Panc1 (cell line): ENCODE results near the gene CYTL1. TPM values are rescaled to one million over a fixed set of nuclear protein-coding genes. Genes with fewer than 3 reads are reported as not detected.

ENCODE experiments used
- ATAC-seq: fragments of 200-7000 bp; cut with Tn5 transposase; 2 replicates; pipeline ENCODE4 v1.9.1; 2020; ENCODE audit warnings: mild to moderate bottlenecking, moderate library complexity
- BruUV-seq: library from RNA; stranded (reverse); fragments of 400-500 nt; replicated peaks from 2 replicates; lab custom pipeline; 2021; lab: Mats Ljungman, UMichigan
- CTCF ChIA-PET: fragments of 300-600 bp; sonication (Branson Sonifier 250); formaldehyde crosslinking; loops from one replicate; lab custom pipeline; 2022; ENCODE audit warnings: antibody characterized with exemption; lab: Charles Lee
- POLR2A ChIA-PET: fragments of 300-600 bp; sonication (Branson Sonifier 250); formaldehyde crosslinking; loops from one replicate; lab custom pipeline; 2022; ENCODE audit warnings: antibody characterized with exemption; lab: Charles Lee
- DNase-seq: peaks from one replicate; pipeline ENCODE4 v3.0.0-alpha.2; 2010; ENCODE audit warnings: low read depth, low spot score
- H3K27ac ChIP-seq: 2 replicates; pipeline ENCODE4 v1.5.1; 2011; ENCODE audit warnings: mild to moderate bottlenecking, low read length, inconsistent platforms
- H3K27me3 ChIP-seq: fragments of 200-500 bp; sonication (Bioruptor generic); 2 replicates; pipeline ENCODE4 v1.6.0; 2014; ENCODE audit warnings: low read length, inconsistent platforms; ENCODE audit not compliant: control insufficient read depth, insufficient read depth
- H3K36me3 ChIP-seq: fragments of 200-500 bp; sonication (Bioruptor generic); 2 replicates; pipeline ENCODE4 v1.5.1; 2014; ENCODE audit warnings: inconsistent platforms, mild to moderate bottlenecking, low read length, moderate library complexity; ENCODE audit not compliant: control insufficient read depth, insufficient read depth
- H3K4me1 ChIP-seq: 2 replicates; pipeline ENCODE4 v1.5.1; 2011; ENCODE audit warnings: inconsistent platforms, mild to moderate bottlenecking, low read length, moderate library complexity; ENCODE audit not compliant: control insufficient read depth, insufficient read depth
- H3K4me3 ChIP-seq, 2 experiments: 2 replicates each; pipeline ENCODE4 v1.5.1; 2011 to 2012; ENCODE audit warnings: low read depth in 2 of 2, low read length in 2 of 2, mild to moderate bottlenecking in 2 of 2, inconsistent platforms in 1 of 2, moderate library complexity in 1 of 2
- H3K9me3 ChIP-seq: fragments of 200-500 bp; sonication (Bioruptor generic); 2 replicates; pipeline ENCODE4 v1.5.1; 2014; ENCODE audit warnings: low read depth, mild to moderate bottlenecking, inconsistent platforms, low read length, moderate library complexity; ENCODE audit not compliant: control insufficient read depth, insufficient read depth
- POLR2AphosphoS5 ChIP-seq: IDR thresholded peaks from 2 replicates; pipeline ENCODE4 v1.6.1; 2012; ENCODE audit warnings: mild to moderate bottlenecking, low read depth, low read length, moderate library complexity
- SIN3A ChIP-seq: IDR thresholded peaks from 2 replicates; pipeline ENCODE4 v1.6.1; 2012; ENCODE audit warnings: low read depth, mild to moderate bottlenecking, low read length, moderate library complexity, borderline replicate concordance; ENCODE audit not compliant: insufficient read depth
- TCF7L2 ChIP-seq: IDR thresholded peaks from 2 replicates; pipeline ENCODE4 v1.6.1; 2011; ENCODE audit warnings: mild to moderate bottlenecking, low read depth, low read length, inconsistent platforms
- in situ Hi-C: cut with HindIII; loops from 2 replicates; pipeline ENCODE4 v1.10.0; 2016; ENCODE audit warnings: low sequenced_read_pairs, low pct_unique_long_range_greater_than_20kb
- intact Hi-C: fragments of 100-400 bp; cut with micrococcal nuclease; formaldehyde crosslinking; loops from one replicate; pipeline ENCODE4 v1.10.0; 2022; ENCODE audit not compliant: unreplicated experiment
- total RNA-seq: library from RNA; stranded (reverse); gene quantifications from one replicate; pipeline ENCODE4 v1.2.1, GENCODE V29; 2021; ENCODE audit not compliant: unreplicated experiment
- TF ChIP-seq, protein P1 (sequence below), 2 experiments: IDR thresholded peaks; 2 replicates each; pipeline ENCODE4 v1.6.1; 2011 to 2012; ENCODE audit warnings: low read depth in 2 of 2, control low read depth in 1 of 2, low read length in 1 of 2, mild to moderate bottlenecking in 1 of 2, moderate library complexity in 1 of 2; ENCODE audit not compliant: insufficient read depth in 1 of 2
- TF ChIP-seq, protein P2 (sequence below): fragments of 450-650 bp; IDR thresholded peaks from 2 replicates; pipeline ENCODE4 v1.5.1; 2017; ENCODE audit warnings: mild to moderate bottlenecking

The CYTL1 gene
- total RNA-seq, 1 experiment from 2014 or later, result not detected

DNA sequence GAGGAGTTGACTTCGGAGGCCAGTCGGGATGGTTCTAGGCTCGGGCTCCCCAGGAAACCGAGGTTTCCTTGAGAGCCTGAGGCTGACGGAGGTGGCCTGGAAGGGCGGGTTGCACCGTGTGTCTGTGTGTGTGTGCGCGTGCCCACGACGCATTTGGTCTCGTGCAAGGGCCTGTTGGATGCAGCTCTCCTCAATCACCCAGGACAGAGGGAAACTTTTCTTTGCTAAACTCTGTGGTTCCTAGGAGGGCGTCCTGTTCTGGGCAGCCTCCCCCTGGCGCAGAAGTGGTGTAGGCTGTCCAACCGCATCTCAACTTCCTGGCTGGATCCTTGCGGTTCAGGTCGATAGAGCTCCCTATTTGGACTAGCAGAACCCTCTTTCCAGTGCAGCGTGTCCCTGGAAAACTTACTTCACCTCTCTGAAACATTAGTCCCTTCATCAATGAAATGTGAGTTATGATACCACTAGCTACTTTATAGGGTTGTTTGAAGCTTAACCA is 33.0 kb upstream of the CYTL1 start:
- Histone ChIP-seq H3K36me3 (no peaks in the 10 kb centered on the region), H3K27me3 (no peaks in the 10 kb centered on the region), H3K9me3 (no peaks in the 10 kb centered on the region), H3K4me1 (peaks cover 4% of the 10 kb centered on the region), H3K27ac (peak overlapping the region; percentile 51), H3K4me3 (peak overlapping the region; percentile 51 to 84)
- ChIA-PET POLR2A (no interaction called here), CTCF (no interaction called here)
- in situ Hi-C loops (no loop called here), intact Hi-C loops (loop anchor here (5.0 to 10.0 kb wide), 2 partner anchors 323 to 740 kb away; no protein-coding TSS in a partner anchor)
- DNase-seq, result no peak
- no TSS peak for BruUV-seq
- ATAC-seq, result peak; percentile 42
- TF ChIP-seq SIN3A, result no peak

DNA sequence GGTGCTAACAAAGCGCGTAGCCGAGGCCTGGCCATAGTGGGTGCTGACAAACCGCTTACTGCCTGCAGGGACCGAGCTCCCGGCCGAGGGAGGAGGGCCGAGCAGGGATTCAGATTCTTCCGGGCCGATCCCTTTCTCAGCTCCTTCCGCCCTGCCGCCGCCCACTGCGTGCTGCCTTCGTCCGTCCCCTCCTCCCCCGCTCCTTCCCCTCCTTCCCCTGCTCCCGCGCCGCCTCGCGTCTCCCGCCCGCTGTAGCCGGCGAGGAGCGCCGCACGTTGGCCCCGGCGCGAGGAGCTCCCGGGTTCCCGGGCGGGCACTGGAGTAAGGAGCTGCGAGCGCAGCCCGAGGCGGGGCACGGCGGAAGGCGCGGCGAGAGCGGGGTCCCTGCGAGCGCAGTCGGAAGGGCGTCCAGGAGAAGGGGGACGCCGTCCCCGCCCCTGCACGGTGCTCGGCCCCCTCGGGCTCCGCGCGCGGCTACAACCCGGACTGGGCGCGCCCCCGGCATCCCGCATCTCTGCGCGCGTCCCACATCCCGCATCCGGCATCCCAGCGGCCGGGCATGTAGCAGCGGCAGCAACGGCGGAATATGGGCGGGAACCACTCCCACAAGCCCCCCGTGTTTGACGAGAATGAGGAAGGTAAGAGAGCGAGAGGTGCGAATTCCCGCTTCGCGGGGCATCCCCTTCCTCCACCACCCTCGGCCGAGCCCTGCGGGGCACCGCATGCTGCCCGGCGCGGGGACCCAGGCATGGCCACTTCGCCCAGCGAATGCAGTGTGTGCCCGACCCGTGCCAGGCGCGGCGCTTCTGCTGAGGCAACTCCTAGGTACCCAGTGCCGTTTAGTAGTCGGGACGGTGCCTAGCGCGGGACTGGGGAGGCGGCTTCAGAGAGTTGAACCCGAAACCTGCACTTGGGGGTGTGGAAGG is 32.3 kb upstream of the CYTL1 start, which contains the start of gene STK32B:
STK32B (plus strand) TSS at position 203 of the 926 bp plus-strand sequence.
- CTCF ChIA-PET, result interaction anchor here (0.7 to 1.5 kb wide), 2 partner anchors 15 to 761 kb away, joined by 5 to 6 read pairs; no protein-coding TSS in a partner anchor
- POLR2A ChIA-PET, result no interaction called here
- Histone ChIP-seq H3K36me3 (no peaks in the 10 kb centered on the region), H3K27me3 (no peaks in the 10 kb centered on the region), H3K27ac (peak within 1 kb of the TSS; percentile 51), H3K9me3 (no peaks in the 10 kb centered on the region), H3K4me3 (peak within 1 kb of the TSS; percentile 51 to 84), H3K4me1 (peaks cover 4% of the 10 kb centered on the region)
- BruUV-seq, result no TSS peak
- in situ Hi-C loops, result no loop called here
- DNase-seq, result no peak
- peak; percentile 83 for ATAC-seq
- intact Hi-C loops, result loop anchor here (1.0 to 10.0 kb wide), 4 partner anchors 91 to 741 kb away; no protein-coding TSS in a partner anchor
- TF ChIP-seq SIN3A, result no peak
- TF ChIP-seq, protein P1, sequence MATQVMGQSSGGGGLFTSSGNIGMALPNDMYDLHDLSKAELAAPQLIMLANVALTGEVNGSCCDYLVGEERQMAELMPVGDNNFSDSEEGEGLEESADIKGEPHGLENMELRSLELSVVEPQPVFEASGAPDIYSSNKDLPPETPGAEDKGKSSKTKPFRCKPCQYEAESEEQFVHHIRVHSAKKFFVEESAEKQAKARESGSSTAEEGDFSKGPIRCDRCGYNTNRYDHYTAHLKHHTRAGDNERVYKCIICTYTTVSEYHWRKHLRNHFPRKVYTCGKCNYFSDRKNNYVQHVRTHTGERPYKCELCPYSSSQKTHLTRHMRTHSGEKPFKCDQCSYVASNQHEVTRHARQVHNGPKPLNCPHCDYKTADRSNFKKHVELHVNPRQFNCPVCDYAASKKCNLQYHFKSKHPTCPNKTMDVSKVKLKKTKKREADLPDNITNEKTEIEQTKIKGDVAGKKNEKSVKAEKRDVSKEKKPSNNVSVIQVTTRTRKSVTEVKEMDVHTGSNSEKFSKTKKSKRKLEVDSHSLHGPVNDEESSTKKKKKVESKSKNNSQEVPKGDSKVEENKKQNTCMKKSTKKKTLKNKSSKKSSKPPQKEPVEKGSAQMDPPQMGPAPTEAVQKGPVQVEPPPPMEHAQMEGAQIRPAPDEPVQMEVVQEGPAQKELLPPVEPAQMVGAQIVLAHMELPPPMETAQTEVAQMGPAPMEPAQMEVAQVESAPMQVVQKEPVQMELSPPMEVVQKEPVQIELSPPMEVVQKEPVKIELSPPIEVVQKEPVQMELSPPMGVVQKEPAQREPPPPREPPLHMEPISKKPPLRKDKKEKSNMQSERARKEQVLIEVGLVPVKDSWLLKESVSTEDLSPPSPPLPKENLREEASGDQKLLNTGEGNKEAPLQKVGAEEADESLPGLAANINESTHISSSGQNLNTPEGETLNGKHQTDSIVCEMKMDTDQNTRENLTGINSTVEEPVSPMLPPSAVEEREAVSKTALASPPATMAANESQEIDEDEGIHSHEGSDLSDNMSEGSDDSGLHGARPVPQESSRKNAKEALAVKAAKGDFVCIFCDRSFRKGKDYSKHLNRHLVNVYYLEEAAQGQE (IDR thresholded peaks at IDR 0.05; ENCODE audit: insufficient read depth in 1 of 2, low read depth in 2 of 2, low read length in 1 of 2), result no peak
- no peak for TF ChIP-seq TCF7L2
- TF ChIP-seq, protein P2, sequence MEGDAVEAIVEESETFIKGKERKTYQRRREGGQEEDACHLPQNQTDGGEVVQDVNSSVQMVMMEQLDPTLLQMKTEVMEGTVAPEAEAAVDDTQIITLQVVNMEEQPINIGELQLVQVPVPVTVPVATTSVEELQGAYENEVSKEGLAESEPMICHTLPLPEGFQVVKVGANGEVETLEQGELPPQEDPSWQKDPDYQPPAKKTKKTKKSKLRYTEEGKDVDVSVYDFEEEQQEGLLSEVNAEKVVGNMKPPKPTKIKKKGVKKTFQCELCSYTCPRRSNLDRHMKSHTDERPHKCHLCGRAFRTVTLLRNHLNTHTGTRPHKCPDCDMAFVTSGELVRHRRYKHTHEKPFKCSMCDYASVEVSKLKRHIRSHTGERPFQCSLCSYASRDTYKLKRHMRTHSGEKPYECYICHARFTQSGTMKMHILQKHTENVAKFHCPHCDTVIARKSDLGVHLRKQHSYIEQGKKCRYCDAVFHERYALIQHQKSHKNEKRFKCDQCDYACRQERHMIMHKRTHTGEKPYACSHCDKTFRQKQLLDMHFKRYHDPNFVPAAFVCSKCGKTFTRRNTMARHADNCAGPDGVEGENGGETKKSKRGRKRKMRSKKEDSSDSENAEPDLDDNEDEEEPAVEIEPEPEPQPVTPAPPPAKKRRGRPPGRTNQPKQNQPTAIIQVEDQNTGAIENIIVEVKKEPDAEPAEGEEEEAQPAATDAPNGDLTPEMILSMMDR, result no peak
- TF ChIP-seq POLR2AphosphoS5, result no peak
